Endothelial cell of umbilical vein (primary cell): ENCODE measurements around the gene ADAMTSL2. TPM values are rescaled to one million over a fixed set of nuclear protein-coding genes. Genes with fewer than 3 reads are reported as not detected.

Experiments
- BruUV-seq: library from RNA; stranded (reverse); fragments of 400-500 nt; replicated peaks from 2 replicates; lab custom pipeline; 2021; lab: Mats Ljungman, UMichigan
- CTCF ChIA-PET: fragments of 300-600, 350-600 bp; sonication (Branson Sonifier 250); formaldehyde crosslinking; loops from one replicate; lab custom pipeline; 2021; ENCODE audit warnings: antibody characterized with exemption, inconsistent platforms; lab: Charles Lee
- POLR2A ChIA-PET: fragments of 300-600, 350-600 bp; sonication (Branson Sonifier 250); formaldehyde crosslinking; loops from one replicate; lab custom pipeline; 2021; ENCODE audit warnings: antibody characterized with exemption, inconsistent platforms; lab: Charles Lee
- DNase-seq: peaks from one replicate; pipeline ENCODE4 v3.0.0-alpha.2; 2011; ENCODE audit warnings: low read depth, low spot score
- FAIRE-seq: peaks from 2 replicates; lab custom pipeline; 2011; peaks lifted over from hg19 to GRCh38; lab: Jason Lieb, UNC
- H2AFZ ChIP-seq: 2 replicates; pipeline ENCODE4 v1.6.0; 2012; ENCODE audit warnings: low read depth, low read length, control low read depth, inconsistent platforms
- H3K27ac ChIP-seq: 2 replicates; pipeline ENCODE4 v1.5.1; 2011; ENCODE audit warnings: low read depth, mild to moderate bottlenecking, control low read depth, low read length, moderate library complexity; ENCODE audit not compliant: insufficient read depth
- H3K27me3 ChIP-seq, 2 experiments: 2 replicates each; pipeline versions ENCODE4 v1.6.0 to v1.6.1; 2011; ENCODE audit warnings: low read length in 2 of 2, mixed read lengths in 1 of 2; ENCODE audit not compliant: control insufficient read depth in 2 of 2, insufficient read depth in 2 of 2
- H3K36me3 ChIP-seq, 2 experiments: 2 replicates in 1 of 2; 3 replicates in 1 of 2; pipeline ENCODE4 v1.5.1; 2011; ENCODE audit warnings: low read length in 2 of 2, mild to moderate bottlenecking in 1 of 2, moderate library complexity in 1 of 2; ENCODE audit not compliant: control insufficient read depth in 2 of 2, insufficient read depth in 2 of 2; ENCODE audit errors: extremely low read depth in 1 of 2
- H3K4me1 ChIP-seq: 3 replicates; pipeline ENCODE4 v1.5.1; 2011; ENCODE audit warnings: mild to moderate bottlenecking, low read length; ENCODE audit not compliant: control insufficient read depth, insufficient read depth; ENCODE audit errors: extremely low read depth
- H3K4me2 ChIP-seq: 2 replicates; pipeline ENCODE4 v1.6.1; 2011; ENCODE audit warnings: low read length, control low read depth, mixed read lengths; ENCODE audit not compliant: insufficient read depth
- H3K4me3 ChIP-seq, 3 experiments: fragments of 200-600 bp in 1 of 3; sonication (generic), shearing (Covaris generic) in 1 of 3; replicated peaks in 1 of 3; 2 replicates each; pipeline ENCODE4 v1.5.1; 2011 to 2016; ENCODE audit warnings: control low read depth in 3 of 3, low read length in 3 of 3, mild to moderate bottlenecking in 2 of 3, inconsistent platforms in 1 of 3, low read depth in 1 of 3, moderate library complexity in 1 of 3; ENCODE audit not compliant: insufficient read depth in 1 of 3
- H3K79me2 ChIP-seq: 2 replicates; pipeline ENCODE4 v1.6.0; 2012; ENCODE audit warnings: low read length, inconsistent platforms; ENCODE audit not compliant: control insufficient read depth, insufficient read depth
- H3K9ac ChIP-seq: replicated peaks from 2 replicates; pipeline ENCODE3; 2011; ENCODE audit warnings: low read length, control low read depth; ENCODE audit not compliant: insufficient read depth; ENCODE audit errors: extremely low read depth
- H3K9me1 ChIP-seq: replicated peaks from 3 replicates; pipeline ENCODE4 v1.6.0; 2011; ENCODE audit warnings: mild to moderate bottlenecking, low read length; ENCODE audit not compliant: control insufficient read depth, insufficient read depth; ENCODE audit errors: extremely low read depth
- H3K9me3 ChIP-seq: replicated peaks from 2 replicates; pipeline ENCODE4 v1.5.1; 2012; ENCODE audit warnings: low read length, inconsistent platforms; ENCODE audit not compliant: control insufficient read depth, insufficient read depth
- H4K20me1 ChIP-seq: replicated peaks from 2 replicates; pipeline ENCODE3; 2011; ENCODE audit warnings: mild to moderate bottlenecking, low read length; ENCODE audit not compliant: control insufficient read depth, insufficient read depth; ENCODE audit errors: extremely low read depth
- CTCF ChIP-seq, 2 donors: IDR thresholded peaks; 1 replicate in 1 of 2; 2 replicates in 1 of 2; pipeline ENCODE4 v1.5.1; 2011; ENCODE audit warnings: low read length in 2 of 2, mild to moderate bottlenecking in 2 of 2, moderate library complexity in 2 of 2, control low read depth in 1 of 2, inconsistent platforms in 1 of 2, low read depth in 1 of 2; ENCODE audit not compliant: insufficient read depth in 1 of 2; ENCODE audit errors: extremely low read depth in 1 of 2
- EZH2 ChIP-seq: IDR thresholded peaks from 2 replicates; pipeline ENCODE4 v1.6.1; 2012; ENCODE audit warnings: borderline replicate concordance, low read depth, mild to moderate bottlenecking, moderate library complexity, low read length, inconsistent platforms; ENCODE audit not compliant: severe bottlenecking
- FOS ChIP-seq: IDR thresholded peaks from 2 replicates; pipeline ENCODE4 v1.6.1; 2011; ENCODE audit warnings: mild to moderate bottlenecking, low read length, moderate library complexity, borderline replicate concordance; ENCODE audit not compliant: insufficient read depth
- GATA2 ChIP-seq: IDR thresholded peaks from 2 replicates; pipeline ENCODE4 v1.7.0; 2011; ENCODE audit warnings: low read depth, mild to moderate bottlenecking, moderate library complexity, mixed read lengths, low read length; ENCODE audit not compliant: insufficient read length, insufficient read depth
- JUN ChIP-seq: IDR thresholded peaks from 2 replicates; pipeline ENCODE4 v1.6.1; 2011; ENCODE audit warnings: borderline replicate concordance, low read depth; ENCODE audit not compliant: insufficient read length, insufficient read depth
- MAX ChIP-seq: IDR thresholded peaks from 2 replicates; pipeline ENCODE4 v1.6.1; 2011; ENCODE audit not compliant: insufficient read depth, insufficient read length
- MYC ChIP-seq: IDR thresholded peaks from one replicate; pipeline ENCODE4 v1.6.1; 2011; ENCODE audit warnings: mild to moderate bottlenecking, low read depth, low read length
- POLR2A ChIP-seq: IDR thresholded peaks from 2 replicates; pipeline ENCODE4 v1.6.1; 2012; ENCODE audit warnings: low read depth, mild to moderate bottlenecking, control low read depth, low read length
- POLR2AphosphoS5 ChIP-seq: IDR thresholded peaks from 2 replicates; pipeline ENCODE4 v1.6.1; 2012; ENCODE audit warnings: low read depth, mild to moderate bottlenecking, control low read depth, low read length, moderate library complexity; ENCODE audit not compliant: insufficient read depth
- dilution Hi-C: fragments of 300-500 bp; cut with MboI; formaldehyde crosslinking; loops from one replicate; pipeline ENCODE4 v1.15.0; 2019; ENCODE audit warnings: low sequenced_read_pairs; ENCODE audit not compliant: extremely low pct_ligation_motif_present
- intact Hi-C: fragments of 100-400 bp; cut with micrococcal nuclease; formaldehyde crosslinking; loops from one replicate; pipeline ENCODE4 v1.10.0; 2022
- polyA plus RNA-seq, 4 experiments: library from polyadenylated mRNA; depleted of rRNA in 3 of 4; stranded (reverse) in 3 of 4; unstranded in 1 of 4; fragments of >200 nt; gene quantifications; 2 replicates each; pipeline versions ENCODE4 v1.2.1 to v1.2.3, GENCODE V29; 2011 to 2012; ENCODE audit warnings: missing spikeins in 1 of 4
- total RNA-seq: library from RNA; stranded (reverse); gene quantifications from 2 replicates; pipeline ENCODE4 v1.2.3, GENCODE V29; 2021

ADAMTSL2 gene
- total and polyA plus RNA-seq, 2 donors (not counting 3 experiments of a cell fraction or from before 2014, with no cell fraction given) = not detected

- Histone ChIP-seq H3K4me2 (no peak overlapping the region), H2AFZ (no peak overlapping the region), H3K27ac (no peak overlapping the region), H3K36me3 (no peaks in the 10 kb centered on the region), H4K20me1 (no peaks in the 10 kb centered on the region), H3K27me3 (peaks cover 0 to 3% of the 10 kb centered on the region in 2 experiments), H3K9me1 (no peaks in the 10 kb centered on the region), H3K79me2 (no peaks in the 10 kb centered on the region), H3K4me3 (no peak overlapping the region), H3K4me1 (no peaks in the 10 kb centered on the region), H3K9me3 (no peaks in the 10 kb centered on the region), H3K9ac (no peak overlapping the region)
- no TSS peak for BruUV-seq
- FAIRE-seq = no peak
- POLR2A ChIA-PET = no interaction called here
- dilution Hi-C loops (no loop called here), intact Hi-C loops (no loop called here)
- CTCF ChIA-PET = interaction anchor here (0.9 kb wide), 1 partner anchor 12 kb away, joined by 3 read pairs; no protein-coding TSS in a partner anchor
- DNase-seq = no peak
- TF ChIP-seq POLR2AphosphoS5 (no peak), POLR2A (no peak), JUN (no peak)
Observed at GRCh38 chr9:133608889-133609288, 74.4 kb downstream of the ADAMTSL2 start.

GRCh38 chr9:133609311-133610098 is 75.0 kb downstream of the ADAMTSL2 start, which contains the start of gene FAM163B:
Gene FAM163B (minus strand): TSS chr9:133609389. CDS start chr9:133580223, 29,166 bp downstream.
- no peaks in the 10 kb centered on the region for H3K36me3 ChIP-seq
- no peak within 1 kb of the TSS for H2AFZ ChIP-seq
- no peaks in the 10 kb centered on the region for H4K20me1 ChIP-seq
- no peaks in the 10 kb centered on the region for H3K9me1 ChIP-seq
- no peak within 1 kb of the TSS for H3K27ac ChIP-seq
- H3K4me2 ChIP-seq = no peak within 1 kb of the TSS
- DNase-seq (peak; percentile 22), FAIRE-seq (no peak)
- peaks cover 0 to 3% of the 10 kb centered on the region in 2 experiments for H3K27me3 ChIP-seq
- intact Hi-C loops (no loop called here), dilution Hi-C loops (no loop called here)
- no peaks in the 10 kb centered on the region for H3K79me2 ChIP-seq
- POLR2A ChIA-PET = no interaction called here
- TF ChIP-seq POLR2A = no peak
- no peak for TF ChIP-seq MAX
- TF ChIP-seq POLR2AphosphoS5 = no peak
- TF ChIP-seq EZH2 = no peak
- TF ChIP-seq MYC = no peak
- no peak for TF ChIP-seq GATA2
- no peak for TF ChIP-seq FOS
- no peak for TF ChIP-seq CTCF (IDR thresholded peaks at IDR 0.05; ENCODE audit: extremely low read depth in 1 of 2, insufficient read depth in 1 of 2, low read depth in 1 of 2, low read length in 2 of 2)
- no peak for TF ChIP-seq JUN
- H3K9me3 ChIP-seq = no peaks in the 10 kb centered on the region
- BruUV-seq = no TSS peak
- H3K4me3 ChIP-seq = no peak within 1 kb of the TSS
- CTCF ChIA-PET = interaction anchor here (0.9 kb wide), 1 partner anchor 13 kb away, joined by 3 read pairs; no protein-coding TSS in a partner anchor
- no peaks in the 10 kb centered on the region for H3K4me1 ChIP-seq
- H3K9ac ChIP-seq = no peak within 1 kb of the TSS
